Liver (tissue), 9 donors: ENCODE results near the gene NCBP1. TPM values are rescaled to one million over a fixed set of nuclear protein-coding genes. Genes with fewer than 3 reads are reported as not detected.

Experiments
- DNase-seq: peaks from one replicate; pipeline ENCODE4 v3.0.0-alpha.2; 2017; ENCODE audit warnings: low spot score
- H3K27ac ChIP-seq, 2 donors: one replicate each; pipeline ENCODE4 v1.7.0; 2013; ENCODE audit warnings: inconsistent platforms in 2 of 2, low read length in 2 of 2, control low read depth in 1 of 2, low read depth in 1 of 2, mild to moderate bottlenecking in 1 of 2
- H3K27me3 ChIP-seq, 4 donors: one replicate each; pipeline versions ENCODE4 v1.6.1 to v1.7.0; 2013; ENCODE audit warnings: low read length in 3 of 4, inconsistent platforms in 1 of 4, mild to moderate bottlenecking in 1 of 4, moderate library complexity in 1 of 4; ENCODE audit not compliant: control insufficient read depth in 4 of 4, insufficient read depth in 4 of 4
- H3K36me3 ChIP-seq, 4 donors: one replicate each; pipeline versions ENCODE4 v1.6.1 to v1.7.0; 2013; ENCODE audit warnings: low read length in 3 of 4, mild to moderate bottlenecking in 3 of 4, low read depth in 1 of 4, moderate library complexity in 1 of 4; ENCODE audit not compliant: control insufficient read depth in 4 of 4, insufficient read depth in 3 of 4
- H3K4me1 ChIP-seq, 4 donors: one replicate each; pipeline versions ENCODE4 v1.6.1 to v1.7.0; 2013; ENCODE audit warnings: low read length in 3 of 4, mild to moderate bottlenecking in 3 of 4, moderate library complexity in 1 of 4; ENCODE audit not compliant: control insufficient read depth in 4 of 4, insufficient read depth in 4 of 4
- H3K4me3 ChIP-seq, 3 donors: one replicate each; pipeline versions ENCODE4 v1.6.1 to v1.7.0; 2013; ENCODE audit warnings: low read length in 3 of 3, control low read depth in 1 of 3, low read depth in 1 of 3, mild to moderate bottlenecking in 1 of 3
- H3K9ac ChIP-seq, 2 donors: one replicate each; pipeline ENCODE4 v1.7.0; 2013; ENCODE audit warnings: low read length in 2 of 2, mild to moderate bottlenecking in 2 of 2, moderate library complexity in 2 of 2, control low read depth in 1 of 2, low read depth in 1 of 2
- H3K9me3 ChIP-seq, 4 donors: one replicate each; pipeline versions ENCODE4 v1.6.1 to v1.7.0; 2013; ENCODE audit warnings: low read length in 3 of 4; ENCODE audit not compliant: control insufficient read depth in 4 of 4
- CTCF ChIP-seq: fragments of 150-350 bp; IDR thresholded peaks from 2 replicates; pipeline ENCODE4 v1.5.1; 2017; ENCODE audit warnings: improper control_type of control experiment, low read depth, low read length; ENCODE audit not compliant: missing input control
- EGR1 ChIP-seq, 2 donors: IDR thresholded peaks; 2 replicates each; pipeline ENCODE4 v1.6.1; 2016 to 2018; ENCODE audit warnings: antibody characterized with exemption in 2 of 2, low read depth in 2 of 2
- FOXA2 ChIP-seq: IDR thresholded peaks from 2 replicates; pipeline ENCODE4 v1.6.1; 2016; ENCODE audit warnings: antibody characterized with exemption
- GABPA ChIP-seq, 2 donors: IDR thresholded peaks in 1 of 2; conservative IDR thresholded peaks in 1 of 2; 2 replicates each; pipeline ENCODE4 v1.6.1; 2016; ENCODE audit warnings: antibody characterized with exemption in 2 of 2, mild to moderate bottlenecking in 1 of 2, moderate library complexity in 1 of 2
- HNF4A ChIP-seq, 2 donors: conservative IDR thresholded peaks; 2 replicates each; pipeline ENCODE4 v1.6.1; 2016; ENCODE audit warnings: antibody characterized with exemption in 2 of 2, mild to moderate bottlenecking in 2 of 2
- HNF4G ChIP-seq: IDR thresholded peaks from 2 replicates; pipeline ENCODE4 v1.6.1; 2016; ENCODE audit warnings: antibody characterized with exemption
- MAX ChIP-seq: IDR thresholded peaks from 2 replicates; pipeline ENCODE4 v1.6.1; 2016; ENCODE audit warnings: antibody characterized with exemption
- NR2F2 ChIP-seq: IDR thresholded peaks from 2 replicates; pipeline ENCODE4 v1.6.1; 2016; ENCODE audit warnings: antibody characterized with exemption
- RAD21 ChIP-seq, 2 donors: IDR thresholded peaks; 2 replicates each; pipeline ENCODE4 v1.6.1; 2016; ENCODE audit warnings: antibody characterized with exemption in 2 of 2, mild to moderate bottlenecking in 2 of 2
- REST ChIP-seq: IDR thresholded peaks from 2 replicates; pipeline ENCODE4 v1.6.1; 2016; ENCODE audit warnings: antibody characterized with exemption, mild to moderate bottlenecking
- RXRA ChIP-seq, 2 donors: IDR thresholded peaks; 2 replicates each; pipeline ENCODE4 v1.6.1; 2017 to 2018; ENCODE audit warnings: antibody characterized with exemption in 2 of 2, mild to moderate bottlenecking in 1 of 2
- SP1 ChIP-seq: IDR thresholded peaks from 2 replicates; pipeline ENCODE4 v1.6.1; 2018; ENCODE audit warnings: antibody characterized with exemption, mild to moderate bottlenecking
- YY1 ChIP-seq: IDR thresholded peaks from 2 replicates; pipeline ENCODE4 v1.6.1; 2016; ENCODE audit warnings: antibody characterized with exemption, mild to moderate bottlenecking
- ZBTB33 ChIP-seq: IDR thresholded peaks from 2 replicates; pipeline ENCODE4 v1.6.1; 2016; ENCODE audit warnings: antibody characterized with exemption
- WGBS: extraction: QIAGEN DNeasy Blood & Tissue Kit; methylation state at CpG from one replicate; pipeline ENCODE4 v1.1.7; 2013; 5-methylcytosine and 5-hydroxymethylcytosine counted together
- polyA plus RNA-seq, 2 donors: library from polyadenylated mRNA; stranded (reverse) in 1 of 2; unstranded in 1 of 2; fragments of 200-250 nt in 1 of 2; fragments of >200 nt in 1 of 2; fragmentation: Nextera tagmentation in 1 of 2; extraction: Ambion mirVana in 1 of 2; gene quantifications; one replicate each; pipeline versions ENCODE4 v1.2.1 to v1.2.3, GENCODE V29; 2013 to 2015
- total RNA-seq, 2 donors: library from RNA; depleted of rRNA; stranded (reverse); fragments of >200 nt; gene quantifications; one replicate each; pipeline ENCODE4 v1.2.3, GENCODE V29; 2014
- donor health status: healthy.
- donor health status: healthy.
- donor health status: healthy.
- donor health status: healthy.
- donor health status: healthy.

NCBP1 gene
- total and polyA plus RNA-seq, 4 donors = 6.6 to 16.6 (median 12.5) TPM

GRCh38 chr9:97593960-97594359 lies 39.7 kb upstream of the NCBP1 start:
- H3K9me3 ChIP-seq = no peaks in the 10 kb centered on the region
- TF ChIP-seq ZBTB33 (no peak), EGR1 (IDR thresholded peaks at IDR 0.05; ENCODE audit: low read depth in 2 of 2) (no peak), SP1 (no peak), NR2F2 (no peak), RAD21 (IDR thresholded peaks at IDR 0.05) (no peak), YY1 (no peak), RXRA (IDR thresholded peaks at IDR 0.05) (no peak), CTCF (no peak), MAX (no peak), REST (no peak), FOXA2 (no peak), GABPA (IDR thresholded peaks at IDR 0.05 in 1 of 2, conservative IDR thresholded peaks at IDR 0.05 in 1 of 2) (no peak), HNF4G (no peak)
- H3K27ac ChIP-seq = no peak overlapping the region
- 94% methylated on average over 4 of the region's 4 CpGs for WGBS
- no peak overlapping the region for H3K9ac ChIP-seq
- peaks cover 0 to 4% (median 2%) of the 10 kb centered on the region in 4 donors for H3K4me1 ChIP-seq
- DNase-seq = no peak
- H3K4me3 ChIP-seq = no peak overlapping the region
- H3K27me3 ChIP-seq = no peaks in the 10 kb centered on the region
- no peaks in the 10 kb centered on the region for H3K36me3 ChIP-seq

- H3K9me3 ChIP-seq = no peaks in the 10 kb centered on the region
- H3K27ac ChIP-seq = no peak overlapping the region
- H3K9ac ChIP-seq = no peak overlapping the region
- no peak overlapping the region for H3K4me3 ChIP-seq
- no peaks in the 10 kb centered on the region for H3K27me3 ChIP-seq
- peaks cover 0 to 4% (median 2%) of the 10 kb centered on the region in 4 donors for H3K4me1 ChIP-seq
- H3K36me3 ChIP-seq = peaks cover 0 to under 1% (median 0%) of the 10 kb centered on the region in 4 donors
- DNase-seq = no peak
- WGBS = 96% methylated on average over 11 of the region's 11 CpGs
- TF ChIP-seq MAX (no peak), RAD21 (IDR thresholded peaks at IDR 0.05) (no peak), HNF4A (conservative IDR thresholded peaks at IDR 0.05) (no peak), REST (no peak), ZBTB33 (no peak), YY1 (no peak), CTCF (no peak)
These were observed 39.2 kb upstream of the NCBP1 start for GRCh38 chr9:97594381-97594921.
